Measurements from ENCODE around the gene CLCNKB. TPM values are rescaled to one million over a fixed set of nuclear protein-coding genes. Genes with fewer than 3 reads are reported as not detected.
A peak's percentile ranks its signal among the peaks of the same experiment; 100 is the strongest.

CLCNKB gene
- total and polyA plus RNA-seq, 3 donors from 2014 or later: 2.3 to 4.2 (median 3.7) TPM

DNA sequence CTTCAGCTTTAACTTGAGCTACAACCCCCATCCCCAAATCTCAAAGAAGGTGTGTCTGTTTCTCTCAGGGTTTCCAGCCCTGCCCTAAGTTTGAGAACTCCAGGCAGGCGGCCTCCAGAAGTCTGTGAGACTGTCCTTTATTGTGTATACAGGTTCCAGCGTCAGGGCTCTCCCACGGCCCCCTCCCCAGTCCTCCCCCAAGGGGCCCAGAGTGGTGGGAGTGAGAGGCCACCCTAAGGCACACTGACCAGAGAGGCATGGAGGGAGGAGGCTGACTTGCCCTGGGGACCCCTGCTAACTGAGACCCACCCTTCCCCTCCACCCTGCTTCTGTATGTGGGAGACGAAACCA is 29.7 kb upstream of the CLCNKB start:
- Histone ChIP-seq H3K4me1 (peaks cover 67% of the 10 kb centered on the region), H3K27me3 (no peaks in the 10 kb centered on the region), H3K4me3 (no peak overlapping the region), H3K36me3 (ENCODE audit: low read depth, missing control alignments) (no peaks in the 10 kb centered on the region), H3K27ac (peak overlapping the region; percentile 68 to 88), H3K9me3 (no peaks in the 10 kb centered on the region)
- no peak for DNase-seq
- TF ChIP-seq, protein P1, sequence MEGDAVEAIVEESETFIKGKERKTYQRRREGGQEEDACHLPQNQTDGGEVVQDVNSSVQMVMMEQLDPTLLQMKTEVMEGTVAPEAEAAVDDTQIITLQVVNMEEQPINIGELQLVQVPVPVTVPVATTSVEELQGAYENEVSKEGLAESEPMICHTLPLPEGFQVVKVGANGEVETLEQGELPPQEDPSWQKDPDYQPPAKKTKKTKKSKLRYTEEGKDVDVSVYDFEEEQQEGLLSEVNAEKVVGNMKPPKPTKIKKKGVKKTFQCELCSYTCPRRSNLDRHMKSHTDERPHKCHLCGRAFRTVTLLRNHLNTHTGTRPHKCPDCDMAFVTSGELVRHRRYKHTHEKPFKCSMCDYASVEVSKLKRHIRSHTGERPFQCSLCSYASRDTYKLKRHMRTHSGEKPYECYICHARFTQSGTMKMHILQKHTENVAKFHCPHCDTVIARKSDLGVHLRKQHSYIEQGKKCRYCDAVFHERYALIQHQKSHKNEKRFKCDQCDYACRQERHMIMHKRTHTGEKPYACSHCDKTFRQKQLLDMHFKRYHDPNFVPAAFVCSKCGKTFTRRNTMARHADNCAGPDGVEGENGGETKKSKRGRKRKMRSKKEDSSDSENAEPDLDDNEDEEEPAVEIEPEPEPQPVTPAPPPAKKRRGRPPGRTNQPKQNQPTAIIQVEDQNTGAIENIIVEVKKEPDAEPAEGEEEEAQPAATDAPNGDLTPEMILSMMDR (IDR thresholded peaks at IDR 0.05): no peak
- TF ChIP-seq POLR2A (IDR thresholded peaks at IDR 0.05): no peak
- intact Hi-C loops (cut with DNase I; ENCODE audit: low total_unique reads): no loop called here
- WGBS, 2 donors: 33 to 59% methylated on average over 2 to 4 of the region's 4 CpGs

DNA sequence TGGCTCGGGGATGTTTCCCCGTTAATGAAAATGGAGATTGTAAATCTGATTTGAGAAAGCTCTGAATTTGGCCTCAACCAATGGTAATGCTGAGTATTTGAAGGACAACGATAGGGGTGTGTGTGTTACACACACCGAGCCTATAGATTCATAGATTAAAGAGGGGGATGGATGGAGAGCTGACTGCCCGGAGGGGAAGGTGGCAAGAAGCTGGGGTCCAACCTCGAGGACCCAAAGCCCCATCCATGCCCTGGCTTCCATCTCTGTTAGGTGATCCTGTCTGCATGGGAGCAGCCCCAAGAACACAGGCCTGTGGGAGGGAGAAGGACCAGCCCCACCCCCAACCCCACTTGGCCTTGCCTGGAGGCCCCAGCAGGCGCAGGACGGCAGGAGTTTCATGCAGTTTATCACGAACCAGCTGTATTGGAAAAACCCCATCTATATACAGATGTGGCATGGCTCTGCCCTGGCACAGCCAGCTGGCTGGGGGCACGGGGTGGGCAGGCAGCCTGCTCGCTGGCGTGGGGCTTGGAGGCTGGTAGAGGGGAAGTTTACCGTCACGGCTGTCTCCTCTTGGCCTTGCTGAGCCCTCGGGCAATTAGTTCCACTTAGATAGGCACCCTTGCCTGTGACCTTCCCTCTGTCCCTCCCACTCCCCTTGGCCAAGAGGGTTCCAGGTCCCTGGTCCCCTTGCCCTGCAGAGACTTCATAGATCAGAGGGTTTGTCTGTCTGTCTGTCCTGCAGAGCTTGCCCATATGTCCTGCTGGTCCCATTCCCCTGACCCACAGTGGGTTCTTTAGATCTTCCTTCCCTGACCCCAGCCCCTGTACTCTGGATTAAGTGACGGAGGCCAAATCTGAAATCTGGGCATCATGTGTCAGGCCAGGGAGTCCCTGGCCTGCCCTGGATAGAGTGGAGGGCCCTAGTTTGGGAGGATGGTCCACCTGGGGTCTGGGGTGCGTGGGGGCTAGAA is 28.8 kb upstream of the CLCNKB start:
- peak; percentile 86 for DNase-seq
- WGBS, 2 donors: 49 to 74% methylated on average over 7 to 17 of the region's 17 CpGs
- no peaks in the 10 kb centered on the region for H3K36me3 ChIP-seq (ENCODE audit: low read depth, missing control alignments)
- peaks cover 74% of the 10 kb centered on the region for H3K4me1 ChIP-seq
- intact Hi-C loops (cut with DNase I; ENCODE audit: low total_unique reads): no loop called here
- H3K4me3 ChIP-seq: no peak overlapping the region
- no peaks in the 10 kb centered on the region for H3K27me3 ChIP-seq
- H3K27ac ChIP-seq: peak overlapping the region; percentile 68 to 88
- no peaks in the 10 kb centered on the region for H3K9me3 ChIP-seq
- TF ChIP-seq, protein P1 (IDR thresholded peaks at IDR 0.05): no peak
- TF ChIP-seq POLR2A (IDR thresholded peaks at IDR 0.05): no peak

DNA sequence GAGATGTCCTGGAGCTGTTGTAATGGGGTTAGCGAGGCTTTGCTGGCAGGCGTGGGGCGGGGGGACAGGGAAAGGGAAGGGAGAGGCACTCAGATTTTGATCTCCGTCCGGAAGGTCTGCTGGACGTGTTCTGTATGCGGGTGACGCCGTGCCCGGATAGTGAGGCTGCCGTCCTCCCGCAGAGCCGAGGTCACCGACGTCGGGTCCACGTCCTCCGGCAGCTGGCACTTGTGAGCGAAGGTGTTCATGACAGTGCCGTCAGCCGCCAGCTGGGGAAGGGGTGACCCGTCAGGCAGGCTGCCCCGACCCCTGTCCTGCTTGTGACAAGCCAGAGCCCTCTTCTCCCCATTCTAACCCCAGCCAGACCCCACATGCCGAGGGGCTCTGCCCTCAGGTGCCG is 28.1 kb upstream of the CLCNKB start:
- TF ChIP-seq, protein P1 (IDR thresholded peaks at IDR 0.05): no peak
- no peak for TF ChIP-seq POLR2A (IDR thresholded peaks at IDR 0.05)
- Histone ChIP-seq H3K4me1 (peaks cover 74% of the 10 kb centered on the region), H3K9me3 (no peaks in the 10 kb centered on the region), H3K36me3 (ENCODE audit: low read depth, missing control alignments) (no peaks in the 10 kb centered on the region), H3K27ac (peak overlapping the region; percentile 68 to 88), H3K27me3 (no peaks in the 10 kb centered on the region), H3K4me3 (no peak overlapping the region)
- WGBS, 2 donors: 92 to 94% methylated on average over 18 to 25 of the region's 25 CpGs
- intact Hi-C loops (cut with DNase I; ENCODE audit: low total_unique reads): no loop called here
- no peak for DNase-seq

DNA sequence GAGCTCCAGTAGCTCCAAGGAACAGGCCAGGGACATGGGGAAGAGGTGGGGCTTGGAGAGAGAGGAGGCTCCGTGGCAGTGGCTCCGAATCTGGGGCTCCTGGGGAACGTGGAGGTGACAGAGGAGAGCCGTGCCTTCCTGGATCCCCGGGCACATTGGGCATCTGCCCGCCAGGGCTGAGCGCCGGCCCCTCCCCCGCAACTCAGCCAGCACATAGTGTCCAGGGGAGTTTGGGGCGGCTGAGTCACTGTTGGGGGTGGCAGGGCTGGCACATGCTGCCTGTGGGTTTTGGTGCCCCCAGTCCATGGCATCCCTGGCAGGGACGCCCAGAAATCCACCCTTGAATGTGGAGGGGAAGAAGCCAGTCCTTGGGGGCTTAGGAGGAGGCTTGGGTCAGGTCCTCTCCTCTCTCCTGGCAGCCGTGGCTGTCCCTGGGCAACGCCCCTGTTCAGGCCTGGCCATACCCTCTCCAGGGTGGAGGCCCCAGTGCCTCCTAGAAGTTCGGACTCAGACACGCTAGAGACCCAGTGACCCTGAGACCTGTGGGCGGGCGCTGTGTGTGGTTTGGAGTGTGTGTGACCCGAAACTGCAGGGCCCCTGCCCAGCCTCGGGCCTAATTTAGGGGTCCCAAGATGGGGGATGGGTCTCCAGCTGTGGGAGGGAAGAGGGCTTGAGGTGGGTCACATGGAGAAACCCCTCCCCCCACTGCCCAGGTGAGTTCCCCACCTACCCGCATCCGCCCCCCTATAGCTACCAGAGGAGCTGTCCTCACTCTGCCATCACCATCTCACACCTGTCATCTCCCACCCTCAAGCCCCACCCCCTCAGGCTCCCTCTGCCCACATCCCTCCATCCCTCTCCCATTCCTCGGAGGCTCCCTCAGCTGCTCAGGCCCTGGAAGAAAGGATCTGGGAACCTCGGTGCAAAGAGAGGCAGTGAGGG is 27.4 kb upstream of the CLCNKB start:
- 60 to 63% methylated on average over 12 to 23 of the region's 23 CpGs for WGBS, 2 donors
- Histone ChIP-seq H3K9me3 (no peaks in the 10 kb centered on the region), H3K36me3 (ENCODE audit: low read depth, missing control alignments) (no peaks in the 10 kb centered on the region), H3K4me1 (peaks cover 74% of the 10 kb centered on the region), H3K4me3 (no peak overlapping the region), H3K27ac (peak overlapping the region; percentile 84 to 88), H3K27me3 (no peaks in the 10 kb centered on the region)
- no peak for DNase-seq
- intact Hi-C loops (cut with DNase I; ENCODE audit: low total_unique reads): no loop called here
- TF ChIP-seq, protein P1 (IDR thresholded peaks at IDR 0.05): no peak
- TF ChIP-seq POLR2A (IDR thresholded peaks at IDR 0.05): no peak

Data from testis (tissue), 3 donors.